Activated naive CD4-positive, alpha-beta T cell treated with anti-CD3 and anti-CD28 coated beads, Interleukin-2, amount 10 ng/mL, durations not matched to agents 7 days and 5 days (primary cell): ENCODE measurements around the gene MICA.

Experiments
- CTCF ChIA-PET: fragments of 350-600 bp; sonication (Branson Sonifier 250); formaldehyde crosslinking; loops from one replicate; lab custom pipeline; 2021; ENCODE audit warnings: antibody characterized with exemption; lab: Charles Lee
- DNase-seq: peaks from one replicate; pipeline ENCODE4 v3.0.0-alpha.2; 2020
- H3K27ac Mint-ChIP-seq: one replicate; pipeline ENCODE4 v1.8.0; 2021; ENCODE audit warnings: mild to moderate bottlenecking, moderate library complexity, mixed read lengths
- H3K27me3 Mint-ChIP-seq: one replicate; pipeline ENCODE4 v1.8.0; 2021; ENCODE audit warnings: mild to moderate bottlenecking, mixed read lengths
- H3K36me3 Mint-ChIP-seq: one replicate; pipeline ENCODE4 v1.8.0; 2021; ENCODE audit warnings: mixed read lengths
- H3K4me1 Mint-ChIP-seq: one replicate; pipeline ENCODE4 v1.8.0; 2021; ENCODE audit warnings: mixed read lengths
- H3K4me3 Mint-ChIP-seq: one replicate; pipeline ENCODE4 v1.8.0; 2021; ENCODE audit warnings: mild to moderate bottlenecking, moderate library complexity, mixed read lengths
- H3K9me3 Mint-ChIP-seq: one replicate; pipeline ENCODE4 v1.8.0; 2021; ENCODE audit warnings: mixed read lengths

The MICA gene

DNA sequence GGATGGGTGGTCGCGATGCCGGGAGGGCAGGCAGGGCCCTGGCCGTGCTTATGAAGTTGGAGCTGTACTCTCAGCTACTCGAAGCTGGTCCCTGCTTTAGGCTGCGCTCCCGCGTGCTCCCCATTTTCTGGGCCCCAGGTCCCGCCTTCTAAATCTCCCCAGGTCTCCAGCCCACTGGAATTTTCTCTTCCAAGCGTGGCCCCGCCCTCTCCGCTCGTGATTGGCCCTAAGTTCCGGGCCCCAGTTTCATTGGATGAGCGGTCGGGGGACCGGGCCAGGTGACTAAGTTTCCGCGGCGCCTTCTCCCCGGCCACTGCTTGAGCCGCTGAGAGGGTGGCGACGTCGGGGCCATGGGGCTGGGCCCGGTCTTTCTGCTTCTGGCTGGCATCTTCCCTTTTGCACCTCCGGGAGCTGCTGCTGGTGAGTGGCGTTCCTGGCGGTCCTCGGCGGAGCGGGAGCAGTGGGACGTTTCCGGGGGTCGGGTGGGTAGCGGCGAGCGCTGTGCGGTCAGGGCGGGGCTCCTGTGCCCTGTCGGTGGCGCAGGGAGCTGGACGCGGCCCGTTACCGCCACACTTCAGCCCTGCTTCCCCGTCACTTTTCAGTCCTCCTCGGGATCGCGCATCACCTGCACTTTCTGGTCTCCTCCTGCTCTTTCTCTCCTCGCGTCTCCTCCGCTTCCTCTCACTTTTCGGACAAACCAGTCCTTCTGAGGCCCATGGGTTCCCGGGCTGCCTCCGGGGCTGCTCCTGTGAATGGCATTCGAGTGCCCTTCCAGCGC lies at the start of gene MICA:
TSS of gene MICA (plus strand) at position 313 of the 778 bp plus-strand sequence. CDS start at position 351, 38 bp downstream.
- peak; percentile 85 for DNase-seq
- CTCF ChIA-PET, result interaction anchor here (1.1 to 9.1 kb wide), 2 partner anchors 20 to 39 kb away, joined by 3 to 69 read pairs; no protein-coding TSS in a partner anchor
- H3K36me3 Mint-ChIP-seq, result peaks cover 22% of the 10 kb centered on the region
- H3K27ac Mint-ChIP-seq, result peak within 1 kb of the TSS; percentile 67
- H3K9me3 Mint-ChIP-seq, result no peaks in the 10 kb centered on the region
- peaks cover 11% of the 10 kb centered on the region for H3K27me3 Mint-ChIP-seq
- peak within 1 kb of the TSS; percentile 79 for H3K4me3 Mint-ChIP-seq
- peaks cover 72% of the 10 kb centered on the region for H3K4me1 Mint-ChIP-seq

GRCh38 chr6:31354158-31354863 lies 49.1 kb upstream of the MICA start:
- H3K4me1 Mint-ChIP-seq, result peaks cover 57% of the 10 kb centered on the region

DNA sequence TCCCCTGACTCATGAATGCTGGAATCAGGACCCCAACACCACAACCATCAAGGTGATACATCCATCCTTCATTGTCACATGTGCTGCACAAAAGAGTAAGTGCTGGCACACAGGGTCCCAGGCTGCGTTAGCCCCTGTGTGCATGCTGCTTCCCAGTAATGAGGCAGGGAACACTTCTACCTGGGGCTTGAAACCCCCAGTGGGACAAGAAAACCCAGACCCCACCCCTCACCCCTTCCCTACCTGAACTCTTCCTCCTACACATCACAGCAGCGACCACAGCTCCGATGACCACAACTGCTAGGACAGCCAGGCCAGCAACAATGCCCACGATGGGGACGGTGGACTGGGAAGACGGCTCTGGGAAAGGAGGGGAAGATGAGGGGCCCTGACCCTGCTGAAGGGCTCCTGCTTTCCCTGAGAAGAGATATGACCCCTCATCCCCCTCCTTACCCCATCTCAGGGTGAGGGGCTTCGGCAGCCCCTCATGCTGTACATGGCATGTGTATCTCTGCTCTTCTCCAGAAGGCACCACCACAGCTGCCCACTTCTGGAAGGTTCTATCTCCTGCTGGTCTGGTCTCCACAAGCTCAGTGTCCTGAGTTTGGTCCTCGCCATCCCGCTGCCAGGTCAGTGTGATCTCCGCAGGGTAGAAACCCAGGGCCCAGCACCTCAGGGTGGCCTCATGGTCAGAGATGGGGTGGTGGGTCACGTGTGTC lies 48.4 kb upstream of the MICA start:
- no peaks in the 10 kb centered on the region for H3K9me3 Mint-ChIP-seq
- peaks cover 48% of the 10 kb centered on the region for H3K36me3 Mint-ChIP-seq
- no peaks in the 10 kb centered on the region for H3K27me3 Mint-ChIP-seq
- peak overlapping the region; percentile 77 for H3K27ac Mint-ChIP-seq
- CTCF ChIA-PET, result interaction anchor here (1.5 kb wide), 1 partner anchor 12 kb away, joined by 4 read pairs; no protein-coding TSS in a partner anchor
- no peak for DNase-seq
- H3K4me3 Mint-ChIP-seq, result peak overlapping the region; percentile 96
- peaks cover 64% of the 10 kb centered on the region for H3K4me1 Mint-ChIP-seq

More at GRCh38 chr6:31354158-31354863, 49.1 kb upstream of the MICA start:
- no peaks in the 10 kb centered on the region for H3K9me3 Mint-ChIP-seq
- DNase-seq, result no peak
- peaks cover 48% of the 10 kb centered on the region for H3K36me3 Mint-ChIP-seq
- no peaks in the 10 kb centered on the region for H3K27me3 Mint-ChIP-seq
- CTCF ChIA-PET, result interaction anchor here (1.5 kb wide), 1 partner anchor 12 kb away, joined by 4 read pairs; no protein-coding TSS in a partner anchor
- peak overlapping the region; percentile 63 for H3K27ac Mint-ChIP-seq
- H3K4me3 Mint-ChIP-seq, result peak overlapping the region; percentile 96

DNA sequence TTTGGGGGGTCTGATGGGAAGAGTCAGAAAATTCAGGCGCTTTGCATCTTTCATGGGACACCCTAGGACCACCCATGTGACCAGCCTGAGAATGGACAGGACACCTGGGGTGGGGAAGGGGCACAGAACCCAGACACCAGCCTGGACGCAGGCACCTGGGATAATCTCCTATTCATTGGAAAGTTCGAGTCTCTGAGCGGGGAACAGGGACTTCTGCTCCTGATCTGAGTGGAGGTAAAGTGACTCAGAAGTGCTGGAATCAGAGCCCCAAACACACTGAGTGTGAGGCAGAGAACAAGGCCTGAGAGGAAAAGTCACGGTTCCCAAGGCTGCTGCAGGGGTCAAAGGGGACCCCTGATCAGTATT lies 47.8 kb upstream of the MICA start:
- Mint-ChIP-seq H3K27ac (peak overlapping the region; percentile 77), H3K36me3 (peaks cover 48% of the 10 kb centered on the region), H3K4me3 (peak overlapping the region; percentile 96), H3K27me3 (no peaks in the 10 kb centered on the region), H3K4me1 (peaks cover 64% of the 10 kb centered on the region), H3K9me3 (no peaks in the 10 kb centered on the region)
- CTCF ChIA-PET, result no interaction called here
- no peak for DNase-seq

- H3K36me3 Mint-ChIP-seq, result peaks cover 48% of the 10 kb centered on the region
- H3K27me3 Mint-ChIP-seq, result no peaks in the 10 kb centered on the region
- DNase-seq, result peak; percentile 83
- H3K4me3 Mint-ChIP-seq, result peak overlapping the region; percentile 96
- peaks cover 3% of the 10 kb centered on the region for H3K9me3 Mint-ChIP-seq
- CTCF ChIA-PET, result no interaction called here
- H3K4me1 Mint-ChIP-seq, result peaks cover 61% of the 10 kb centered on the region
- H3K27ac Mint-ChIP-seq, result peak overlapping the region; percentile 99
These were observed 47.0 kb upstream of the MICA start for GRCh38 chr6:31356216-31356945.

- peak within 1 kb of the TSS; percentile 96 for H3K4me3 Mint-ChIP-seq
- DNase-seq, result peak; percentile 92
- H3K27ac Mint-ChIP-seq, result peak within 1 kb of the TSS; percentile 99
- peaks cover 59% of the 10 kb centered on the region for H3K4me1 Mint-ChIP-seq
- peaks cover 4% of the 10 kb centered on the region for H3K9me3 Mint-ChIP-seq
- peaks cover 50% of the 10 kb centered on the region for H3K36me3 Mint-ChIP-seq
- CTCF ChIA-PET, result interaction anchor here (2.0 kb wide), 1 partner anchor 10 kb away, joined by 8 read pairs; no protein-coding TSS in a partner anchor
- H3K27me3 Mint-ChIP-seq, result no peaks in the 10 kb centered on the region
These were observed 46.4 kb upstream of the MICA start, which contains the start of gene HLA-B for GRCh38 chr6:31356946-31357466. HLA-B (minus strand) TSS chr6:31357179; CDS start chr6:31357158, 21 bp downstream.

DNA sequence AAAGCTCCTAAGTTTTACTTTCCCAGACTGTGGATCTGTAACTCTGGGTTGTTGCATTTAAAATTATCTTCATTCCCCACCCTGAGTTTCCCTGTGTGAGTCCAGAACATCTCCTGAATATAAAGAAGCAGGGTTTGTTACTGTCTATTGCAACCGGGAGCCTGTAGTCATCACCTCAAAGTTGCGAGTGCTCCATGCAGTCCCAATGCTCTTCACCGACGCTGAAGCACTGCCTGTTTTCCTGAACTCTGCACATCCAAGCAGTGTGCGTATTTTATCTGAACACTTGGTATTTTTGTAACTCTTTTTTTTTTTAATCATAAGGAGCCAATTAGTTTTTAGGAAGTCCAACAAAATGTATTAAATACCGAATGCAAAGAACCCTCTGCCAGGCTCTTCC lies 45.5 kb upstream of the MICA start:
- CTCF ChIA-PET, result interaction anchor here (1.2 to 2.0 kb wide), 3 partner anchors 9 to 223 kb away, joined by 4 to 8 read pairs (median 7); no protein-coding TSS in a partner anchor
- DNase-seq, result no peak
- Mint-ChIP-seq H3K4me1 (peaks cover 50% of the 10 kb centered on the region), H3K36me3 (peaks cover 41% of the 10 kb centered on the region), H3K4me3 (peak overlapping the region; percentile 96), H3K27me3 (peaks cover 5% of the 10 kb centered on the region), H3K9me3 (peaks cover 4% of the 10 kb centered on the region), H3K27ac (peak overlapping the region; percentile 99)

GRCh38 chr6:31358302-31358701 lies 45.1 kb upstream of the MICA start:
- H3K4me3 Mint-ChIP-seq, result peak overlapping the region; percentile 96
- CTCF ChIA-PET, result interaction anchor here (1.2 to 2.0 kb wide), 3 partner anchors 9 to 223 kb away, joined by 4 to 8 read pairs (median 7); no protein-coding TSS in a partner anchor
- H3K4me1 Mint-ChIP-seq, result peaks cover 46% of the 10 kb centered on the region
- peak overlapping the region; percentile 99 for H3K27ac Mint-ChIP-seq
- H3K9me3 Mint-ChIP-seq, result peaks cover 4% of the 10 kb centered on the region
- peaks cover 6% of the 10 kb centered on the region for H3K27me3 Mint-ChIP-seq
- DNase-seq, result no peak
- peaks cover 38% of the 10 kb centered on the region for H3K36me3 Mint-ChIP-seq

DNA sequence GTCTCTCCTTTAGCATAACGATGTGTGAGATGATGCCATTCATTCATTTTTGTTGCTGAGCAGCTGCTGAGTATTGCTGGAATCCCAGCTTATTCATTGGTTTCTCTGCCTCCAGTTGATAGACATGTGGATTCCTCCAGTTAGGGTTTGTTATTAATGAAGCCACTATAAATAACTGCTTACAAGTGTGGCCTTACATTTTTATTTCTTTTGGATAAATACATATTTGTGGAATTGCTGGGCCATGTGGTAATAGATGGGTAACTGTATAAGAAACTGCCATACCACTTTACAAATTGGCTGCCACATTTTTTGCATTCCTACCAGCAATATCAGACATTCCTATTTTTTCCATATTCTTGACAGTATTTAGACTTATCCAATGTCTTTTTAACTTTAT lies 43.8 kb upstream of the MICA start:
- DNase-seq, result no peak
- H3K9me3 Mint-ChIP-seq, result peaks cover 4% of the 10 kb centered on the region
- no peak overlapping the region for H3K4me3 Mint-ChIP-seq
- H3K4me1 Mint-ChIP-seq, result peaks cover 39% of the 10 kb centered on the region
- CTCF ChIA-PET, result interaction anchor here (1.5 kb wide), 1 partner anchor 162 kb away, joined by 7 read pairs; no protein-coding TSS in a partner anchor
- no peak overlapping the region for H3K27ac Mint-ChIP-seq
- H3K36me3 Mint-ChIP-seq, result peaks cover 26% of the 10 kb centered on the region
- H3K27me3 Mint-ChIP-seq, result peaks cover 9% of the 10 kb centered on the region

- peaks cover 32% of the 10 kb centered on the region for H3K27me3 Mint-ChIP-seq
- peaks cover 35% of the 10 kb centered on the region for H3K4me1 Mint-ChIP-seq
- H3K36me3 Mint-ChIP-seq, result peaks cover 3% of the 10 kb centered on the region
- CTCF ChIA-PET, result interaction anchor here (5.4 kb wide), 1 partner anchor 166 kb away, joined by 65 read pairs; no protein-coding TSS in a partner anchor
- no peak for DNase-seq
- no peak overlapping the region for H3K27ac Mint-ChIP-seq
- no peak overlapping the region for H3K4me3 Mint-ChIP-seq
- peaks cover 4% of the 10 kb centered on the region for H3K9me3 Mint-ChIP-seq
These were observed 40.6 kb upstream of the MICA start for GRCh38 chr6:31362751-31363150.

- H3K36me3 Mint-ChIP-seq, result peaks cover 2% of the 10 kb centered on the region
- H3K27ac Mint-ChIP-seq, result no peak overlapping the region
- no peak overlapping the region for H3K4me3 Mint-ChIP-seq
- H3K9me3 Mint-ChIP-seq, result peaks cover 4% of the 10 kb centered on the region
- DNase-seq, result no peak
- peaks cover 39% of the 10 kb centered on the region for H3K27me3 Mint-ChIP-seq
- H3K4me1 Mint-ChIP-seq, result peaks cover 25% of the 10 kb centered on the region
- CTCF ChIA-PET, result interaction anchor here (1.6 to 5.4 kb wide), 2 partner anchors 167 to 171 kb away, joined by 4 to 65 read pairs; no protein-coding TSS in a partner anchor
These were observed 39.6 kb upstream of the MICA start for GRCh38 chr6:31363811-31364210.

- no peak for DNase-seq
- H3K27me3 Mint-ChIP-seq, result peaks cover 48% of the 10 kb centered on the region
- peaks cover 3% of the 10 kb centered on the region for H3K9me3 Mint-ChIP-seq
- H3K4me1 Mint-ChIP-seq, result peaks cover 14% of the 10 kb centered on the region
- no peak overlapping the region for H3K4me3 Mint-ChIP-seq
- H3K36me3 Mint-ChIP-seq, result peaks cover 2% of the 10 kb centered on the region
- H3K27ac Mint-ChIP-seq, result no peak overlapping the region
- CTCF ChIA-PET, result interaction anchor here (0.7 to 5.4 kb wide), 23 partner anchors 10 to 239 kb away, joined by 3 to 65 read pairs (median 4); partner anchors contain the start of genes PSORS1C2 and TCF19
These were observed 37.5 kb upstream of the MICA start for GRCh38 chr6:31365864-31366263.
